Measurements from ENCODE around the gene HAUS2.

HAUS2 gene

GRCh38 chr15:42549032-42549491 is 424 bp downstream of the HAUS2 start:
- TF ChIP-seq CTCF (IDR thresholded peaks at IDR 0.05) = no peak

- TF ChIP-seq CTCF (IDR thresholded peaks at IDR 0.05) = no peak
These were observed 1.2 kb downstream of the HAUS2 start for GRCh38 chr15:42549741-42550392.

- no peak for TF ChIP-seq CTCF (IDR thresholded peaks at IDR 0.05)
These were observed 4.9 kb downstream of the HAUS2 start for GRCh38 chr15:42553554-42553953.

- TF ChIP-seq CTCF (IDR thresholded peaks at IDR 0.05) = no peak
These were observed 10.1 kb downstream of the HAUS2 start for GRCh38 chr15:42558739-42559138.

- no peak for TF ChIP-seq CTCF (IDR thresholded peaks at IDR 0.05)
These were observed 26.8 kb downstream of the HAUS2 start, which contains the start of gene STARD9 for GRCh38 chr15:42575188-42576039. Gene STARD9, plus strand, starts transcription at chr15:42575606. Its CDS starts 110 bp downstream, at chr15:42575716.

GRCh38 chr15:42576040-42576594 is 27.5 kb downstream of the HAUS2 start:
- TF ChIP-seq CTCF (IDR thresholded peaks at IDR 0.05) = no peak

GRCh38 chr15:42576776-42577175 is 28.1 kb downstream of the HAUS2 start:
- no peak for TF ChIP-seq CTCF (IDR thresholded peaks at IDR 0.05)
